Measurements from ENCODE around the gene RAB40C. TPM values are rescaled to one million over a fixed set of nuclear protein-coding genes. Genes with fewer than 3 reads are reported as not detected.

Gene RAB40C
- total RNA-seq, 1 donor from 2014 or later: 17.6 TPM

DNA sequence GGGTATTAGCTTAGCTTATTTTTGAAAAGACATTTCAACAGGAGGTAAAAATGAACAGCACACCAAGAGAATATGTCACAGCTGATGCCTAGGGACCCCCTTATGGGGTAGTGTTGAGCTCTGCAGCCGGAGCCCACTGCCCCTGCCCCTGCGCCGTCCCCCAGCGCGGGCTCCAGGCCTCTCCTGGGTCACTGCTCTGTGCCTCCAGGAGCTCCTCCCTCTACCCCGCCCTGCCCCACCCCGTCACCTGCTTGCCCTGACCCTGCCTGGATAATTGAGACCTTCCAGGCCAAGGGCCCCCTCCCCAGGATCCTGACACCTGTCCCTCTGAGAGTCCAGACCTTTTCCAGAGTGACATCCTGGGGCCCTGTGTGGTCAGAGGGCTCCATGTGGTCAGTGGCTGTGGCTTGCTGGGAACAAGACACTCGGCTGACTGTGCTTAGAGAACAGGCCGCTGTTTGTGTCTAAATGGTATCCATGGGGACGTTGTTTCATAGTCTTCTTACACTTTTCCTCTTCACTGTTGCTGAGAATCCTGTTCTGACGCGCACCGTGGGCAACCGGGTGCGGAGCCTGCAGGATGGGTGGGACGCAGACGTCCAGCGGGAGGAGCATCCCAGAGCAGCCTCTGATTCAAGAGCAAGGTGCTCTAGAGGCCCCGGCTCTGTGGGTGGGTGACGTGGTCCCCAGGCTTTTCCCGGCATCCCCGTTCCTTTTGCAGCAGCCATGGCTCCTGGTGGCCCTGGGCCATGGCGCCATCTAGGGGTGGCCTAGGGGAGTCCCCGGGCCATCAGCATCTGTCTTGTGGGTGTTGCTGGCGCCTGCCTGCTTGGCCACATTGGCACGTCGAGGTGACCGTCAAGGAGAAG, 20.9 kb downstream of the RAB40C start:
- intact Hi-C loops (cut with micrococcal nuclease): loop anchor here (2.0 kb wide), 1 partner anchor 32 kb away; no protein-coding TSS in a partner anchor

DNA sequence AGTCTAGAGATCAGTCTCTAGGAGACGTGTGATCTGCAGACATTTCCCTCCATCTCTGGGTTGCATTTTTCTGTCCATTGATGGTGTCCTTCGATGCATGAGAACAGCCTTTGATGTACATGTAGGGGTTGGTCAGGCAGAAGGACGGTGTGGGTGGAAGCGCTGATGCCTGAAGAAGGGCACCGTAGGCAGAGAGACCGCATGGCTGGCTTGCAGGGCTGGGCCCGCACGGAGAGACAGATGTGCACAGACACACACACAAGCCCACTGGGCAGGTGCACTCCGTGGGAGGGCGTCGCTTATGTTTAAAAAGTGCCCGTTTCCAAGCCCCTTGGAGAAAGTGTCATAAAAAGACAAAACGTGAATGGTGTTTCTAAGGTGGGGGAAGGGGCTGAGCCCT, 25.3 kb downstream of the RAB40C start:
- intact Hi-C loops (cut with micrococcal nuclease): no loop called here

DNA sequence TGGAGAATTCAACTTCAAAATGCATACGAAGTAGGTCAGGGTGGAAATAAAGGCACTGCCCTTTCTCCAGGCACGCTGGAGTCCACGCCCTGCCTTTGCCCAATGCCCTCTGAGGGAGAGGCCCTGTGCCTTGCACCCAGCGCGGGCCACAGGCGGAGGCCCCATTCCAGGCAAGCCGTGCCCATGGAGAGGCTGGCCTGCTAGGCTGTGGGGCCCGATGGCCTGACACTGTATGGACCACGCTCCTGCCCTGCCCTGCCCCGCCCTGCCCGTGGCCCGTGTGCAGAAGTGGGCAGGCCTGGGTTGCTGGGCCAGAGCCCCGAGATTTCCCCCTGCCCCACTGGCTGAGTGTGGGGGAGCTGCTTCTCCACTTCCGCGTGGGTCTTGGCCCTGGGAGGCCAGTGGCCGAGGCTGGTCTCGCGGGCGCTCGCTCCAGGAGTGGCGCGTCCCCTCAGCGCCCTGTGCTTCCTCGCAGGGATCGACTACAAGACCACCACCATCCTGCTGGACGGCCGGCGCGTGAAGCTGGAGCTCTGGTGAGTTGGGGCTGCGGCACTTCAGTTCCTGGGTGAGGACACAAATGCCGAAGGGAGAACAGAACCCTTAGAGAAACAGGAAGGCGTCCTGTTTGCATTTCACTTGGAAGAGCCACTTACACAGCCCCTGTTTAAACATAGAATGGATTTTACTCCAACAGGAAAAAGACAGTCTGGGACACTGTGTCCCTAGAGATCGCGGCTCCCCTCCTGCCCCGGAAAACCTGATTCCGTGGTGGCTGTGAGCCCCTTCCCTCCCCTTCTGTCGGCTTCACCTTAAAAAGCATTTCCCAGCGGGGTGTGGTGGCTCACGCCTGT, 27.1 kb downstream of the RAB40C start:
- intact Hi-C loops (cut with micrococcal nuclease): no loop called here

DNA sequence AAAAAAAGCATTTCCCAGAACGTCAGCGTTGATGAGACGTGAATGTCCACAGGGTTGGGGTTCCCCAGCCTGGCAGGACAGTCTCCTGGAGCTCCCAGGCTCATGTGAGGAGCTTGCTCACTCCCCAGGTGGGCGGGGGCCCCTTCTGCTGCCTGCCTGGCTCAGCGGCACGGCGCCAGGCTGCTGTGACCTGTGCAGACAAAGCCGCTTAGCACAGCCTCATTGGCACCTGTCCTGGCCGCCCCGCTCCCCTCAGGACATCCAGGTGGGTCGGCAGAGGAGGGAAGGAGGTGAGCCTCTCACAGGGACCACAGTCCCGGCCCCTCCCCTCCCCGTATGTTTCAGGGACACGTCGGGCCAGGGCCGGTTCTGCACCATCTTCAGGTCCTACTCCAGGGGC, 28.0 kb downstream of the RAB40C start:
- intact Hi-C loops (cut with micrococcal nuclease): no loop called here

DNA sequence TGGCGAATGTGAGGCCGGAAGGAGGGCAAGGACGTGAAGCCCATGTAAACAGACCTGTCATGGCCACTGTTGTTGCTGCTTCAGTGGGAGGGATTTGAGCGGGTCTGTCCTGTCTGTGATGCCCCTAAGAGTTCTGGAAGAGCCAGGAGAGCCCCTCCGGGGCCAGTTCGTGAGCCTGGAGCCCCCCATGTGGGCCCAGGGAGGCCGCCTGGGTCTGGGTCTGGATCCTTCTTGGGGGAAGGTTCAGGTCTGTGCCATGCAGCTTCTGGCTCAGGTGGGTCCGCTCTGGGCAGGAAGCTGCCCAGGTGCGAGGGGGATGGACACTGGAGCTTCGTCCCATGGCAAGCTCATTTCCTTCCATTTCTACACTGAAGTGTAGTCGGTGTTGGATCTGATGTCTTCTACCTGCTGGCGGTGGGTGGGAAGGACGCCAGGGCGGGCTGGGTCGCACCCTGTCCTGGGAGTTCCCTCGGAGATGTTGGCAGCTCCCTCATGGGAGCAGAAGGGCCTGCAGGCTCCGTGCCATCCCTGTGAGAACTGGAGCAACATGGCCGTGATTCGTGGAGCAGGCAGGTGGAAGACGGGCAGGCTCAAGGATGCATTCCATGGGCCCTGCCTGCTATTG, 29.7 kb downstream of the RAB40C start:
- intact Hi-C loops (cut with micrococcal nuclease): no loop called here

DNA sequence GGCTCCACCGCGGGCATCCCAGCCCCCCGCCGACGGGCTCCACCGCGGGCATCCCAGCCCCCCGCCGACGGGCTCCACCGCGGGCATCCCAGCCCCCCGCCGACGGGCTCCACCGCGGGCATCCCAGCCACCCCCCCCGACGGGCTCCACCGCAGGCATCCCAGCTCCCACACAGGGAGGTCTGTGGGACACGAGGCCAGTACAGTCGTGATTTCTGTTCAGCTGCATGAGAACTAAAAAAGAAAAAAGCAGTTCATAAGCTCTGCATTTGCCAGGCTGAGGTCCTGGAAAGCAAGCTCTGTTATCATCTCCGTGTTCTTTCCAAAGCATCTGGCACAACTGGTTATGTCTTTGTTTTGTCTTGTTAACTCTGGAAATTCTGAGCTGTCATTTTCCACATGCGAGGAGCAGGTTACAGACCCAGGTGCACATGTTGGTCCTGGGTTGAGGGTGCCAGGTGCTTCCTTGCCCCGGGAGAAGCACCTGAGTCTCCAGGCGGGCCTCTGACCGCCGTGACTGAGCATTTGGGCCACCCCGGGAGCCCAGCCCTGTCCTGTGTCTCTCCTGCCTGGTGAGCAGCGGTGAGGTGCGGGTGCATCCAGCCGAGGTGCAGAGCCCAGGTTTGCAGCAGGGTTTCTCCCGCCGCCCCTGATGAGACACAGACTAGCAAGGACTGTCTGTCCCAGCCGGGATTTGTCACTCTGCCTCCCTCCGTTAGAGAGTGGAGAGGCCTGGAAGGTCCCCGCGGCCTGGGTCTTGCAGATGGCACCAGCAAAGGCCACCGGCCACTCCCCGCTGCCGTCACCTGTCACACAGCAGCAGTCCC, 31.0 kb downstream of the RAB40C start:
- intact Hi-C loops (cut with micrococcal nuclease): no loop called here

DNA sequence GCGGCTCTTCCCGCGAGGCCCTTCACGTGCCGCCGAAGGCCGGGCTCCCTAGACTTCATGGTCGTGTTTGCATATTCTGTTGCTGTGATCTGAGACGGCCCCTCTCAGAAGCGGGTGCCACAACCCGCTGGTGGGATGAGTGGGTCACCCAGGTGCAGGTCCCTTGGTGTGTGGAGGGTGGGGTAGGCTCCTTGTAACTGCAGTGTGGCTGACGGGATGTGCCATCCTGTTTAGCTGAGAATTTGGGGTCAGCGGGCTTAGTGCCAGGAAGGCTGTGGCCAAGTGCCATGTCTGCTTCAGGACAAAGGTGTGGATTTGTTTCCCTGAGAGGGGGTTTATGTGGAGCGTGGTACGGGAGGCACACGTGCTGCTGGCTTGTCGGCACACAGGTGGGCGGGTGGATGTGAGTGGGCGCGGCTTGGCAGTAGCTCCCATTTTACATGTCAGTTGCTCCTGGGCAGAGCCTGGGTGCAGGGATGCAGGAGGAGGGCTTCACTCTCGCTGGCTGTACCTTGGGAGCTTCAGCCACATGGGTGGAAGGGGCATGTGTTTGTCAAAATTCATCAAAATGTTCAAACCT, 31.8 kb downstream of the RAB40C start:
- intact Hi-C loops (cut with micrococcal nuclease): no loop called here

DNA sequence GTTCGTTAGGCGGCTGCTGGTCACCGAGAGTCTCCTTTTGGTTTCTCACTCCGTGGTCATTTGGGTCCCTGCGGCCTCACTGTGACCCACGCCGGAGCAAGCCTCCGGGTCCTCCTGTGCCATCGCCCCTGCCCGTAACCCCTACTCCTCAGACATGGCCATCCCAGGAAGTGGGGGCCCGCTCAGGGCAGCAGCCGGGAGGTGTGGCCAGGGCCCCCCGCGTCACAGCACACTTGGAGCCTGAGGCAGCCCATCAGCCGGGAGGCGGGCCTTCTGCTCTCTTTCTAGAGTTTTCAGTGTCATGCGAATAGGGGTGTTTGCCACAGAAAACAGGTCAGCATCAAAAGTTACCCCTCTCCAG, 33.0 kb downstream of the RAB40C start:
- intact Hi-C loops (cut with micrococcal nuclease): no loop called here

DNA sequence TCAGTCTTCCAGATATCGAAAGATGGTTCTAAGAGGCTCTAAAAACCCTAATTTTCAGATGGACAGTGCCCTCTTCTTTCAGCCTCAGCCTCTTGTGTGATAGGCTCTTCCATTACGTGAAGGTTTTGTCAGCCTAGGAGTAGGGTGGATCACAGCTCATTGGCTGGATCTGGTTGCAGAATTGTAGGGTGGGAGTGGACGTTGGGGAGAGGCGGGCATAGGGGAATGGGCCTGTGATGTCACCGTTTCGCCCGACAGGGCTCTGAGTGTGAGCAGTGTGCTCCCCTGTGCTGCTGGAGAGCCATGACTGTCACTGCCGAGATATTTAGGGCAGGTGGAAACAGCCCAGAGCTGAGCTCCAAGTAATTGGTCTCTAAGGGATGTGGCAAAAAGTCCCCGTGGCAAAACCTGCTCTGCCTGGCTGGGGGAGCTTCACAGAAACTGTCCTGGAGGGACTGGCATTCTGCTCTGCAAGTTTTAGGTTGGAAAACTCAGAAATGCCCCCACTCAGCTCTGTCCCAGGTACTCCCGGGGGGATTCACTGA, 34.7 kb downstream of the RAB40C start:
- intact Hi-C loops (cut with micrococcal nuclease): no loop called here

DNA sequence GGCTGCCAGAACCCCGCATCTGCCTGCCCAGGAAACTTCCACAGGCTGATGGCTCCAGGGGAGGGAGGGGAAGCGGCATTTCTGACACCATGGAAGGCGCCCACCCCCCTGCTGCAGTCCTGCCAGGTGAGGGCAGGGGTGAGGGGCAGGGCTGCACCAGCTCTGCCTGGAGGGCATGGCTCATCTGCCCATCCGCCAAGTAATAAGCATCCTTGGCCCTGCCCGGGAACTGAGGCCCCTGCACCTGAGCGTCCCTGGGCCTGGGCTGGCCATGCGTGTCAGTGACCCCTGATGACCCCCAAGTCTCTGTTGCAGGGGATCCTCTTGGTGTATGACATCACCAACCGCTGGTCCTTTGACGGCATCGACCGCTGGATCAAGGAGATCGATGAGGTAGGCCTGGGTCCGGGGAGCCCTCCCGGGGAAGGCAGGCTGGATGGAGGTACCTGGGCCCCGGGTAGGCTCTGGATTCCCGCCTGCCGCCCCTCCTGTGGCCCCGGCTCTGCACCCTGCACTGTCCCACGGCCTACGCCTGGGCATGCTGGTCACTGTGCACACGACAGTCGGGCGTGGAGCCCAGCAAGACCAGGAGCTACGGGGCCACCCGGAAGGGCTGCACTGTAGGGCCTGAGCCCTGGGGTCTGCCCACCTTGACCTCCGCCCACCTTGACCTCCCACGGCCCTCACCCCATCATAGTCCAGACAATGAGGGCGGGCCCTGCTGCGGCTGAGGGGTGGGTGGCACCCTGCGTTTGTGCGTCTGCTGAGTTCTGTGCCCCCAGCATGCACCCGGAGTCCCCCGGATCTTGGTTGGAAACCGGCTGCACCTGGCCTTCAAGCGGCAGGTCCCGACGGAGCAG, 35.5 kb downstream of the RAB40C start:
- intact Hi-C loops (cut with micrococcal nuclease): no loop called here

DNA sequence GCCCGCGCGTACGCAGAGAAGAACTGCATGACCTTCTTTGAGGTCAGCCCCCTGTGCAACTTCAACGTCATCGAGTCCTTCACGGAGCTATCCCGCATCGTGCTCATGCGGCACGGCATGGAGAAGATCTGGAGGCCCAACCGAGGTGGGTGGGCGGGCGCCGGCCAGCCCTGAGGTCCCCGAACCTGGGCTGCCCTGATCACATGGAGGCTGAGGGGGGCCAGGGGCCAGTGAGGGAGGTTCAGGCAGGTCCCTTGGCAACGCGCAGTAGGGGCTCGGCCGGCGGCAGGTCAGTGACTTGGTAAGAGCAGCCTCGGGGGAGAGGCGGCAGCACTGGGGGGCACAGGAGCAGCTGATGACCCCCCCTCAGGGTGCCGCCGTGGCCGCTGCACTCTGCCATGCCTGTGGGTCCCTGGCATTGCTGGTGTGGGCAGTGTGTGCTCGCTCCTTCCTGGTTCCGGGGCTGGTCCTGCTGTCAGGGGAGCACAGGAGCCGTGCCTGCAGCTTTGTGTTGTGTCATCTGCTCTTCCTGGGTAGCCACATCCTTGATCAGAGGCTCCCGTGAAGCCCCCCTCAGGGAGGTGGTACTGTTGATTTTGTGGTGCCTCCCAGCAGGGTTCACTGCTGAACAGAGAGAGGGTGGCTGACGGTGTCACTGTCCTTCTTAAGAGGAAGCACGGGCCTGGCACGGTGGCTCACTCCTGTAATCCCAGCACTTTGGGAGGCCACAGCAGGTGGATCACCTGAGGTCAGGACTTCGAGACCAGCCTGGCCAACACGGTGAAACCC, 36.3 kb downstream of the RAB40C start:
- intact Hi-C loops (cut with micrococcal nuclease): no loop called here

DNA sequence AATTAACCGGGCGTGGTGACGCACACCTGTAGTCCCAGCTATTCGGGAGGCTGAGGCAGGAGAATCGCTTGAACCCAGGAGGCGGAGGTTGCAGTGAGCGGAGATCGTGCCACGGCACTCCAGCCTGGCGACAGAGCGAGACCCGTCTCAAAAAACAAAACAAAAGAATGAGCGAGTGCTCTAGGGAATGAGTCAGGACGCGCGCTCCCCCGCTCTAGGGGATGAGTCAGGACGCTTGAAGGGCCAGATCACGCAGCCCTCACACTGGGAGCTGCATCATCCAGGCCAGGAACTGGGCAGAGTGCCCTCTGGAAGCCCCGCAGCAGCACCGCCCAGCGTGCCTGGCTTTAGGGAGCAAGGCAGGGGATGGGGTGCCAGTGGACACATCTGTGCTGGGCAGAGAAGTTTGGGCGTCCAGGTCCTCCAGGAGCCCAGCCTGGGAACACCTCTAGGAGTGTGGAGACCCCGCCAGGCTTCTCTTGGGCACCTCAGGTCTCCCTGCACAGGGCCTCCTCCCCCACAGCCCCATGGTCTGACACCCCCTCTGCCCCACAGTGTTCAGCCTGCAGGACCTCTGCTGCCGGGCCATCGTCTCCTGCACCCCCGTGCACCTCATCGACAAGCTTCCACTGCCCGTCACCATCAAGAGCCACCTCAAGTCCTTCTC, 37.1 kb downstream of the RAB40C start:
- intact Hi-C loops (cut with micrococcal nuclease): no loop called here

DNA sequence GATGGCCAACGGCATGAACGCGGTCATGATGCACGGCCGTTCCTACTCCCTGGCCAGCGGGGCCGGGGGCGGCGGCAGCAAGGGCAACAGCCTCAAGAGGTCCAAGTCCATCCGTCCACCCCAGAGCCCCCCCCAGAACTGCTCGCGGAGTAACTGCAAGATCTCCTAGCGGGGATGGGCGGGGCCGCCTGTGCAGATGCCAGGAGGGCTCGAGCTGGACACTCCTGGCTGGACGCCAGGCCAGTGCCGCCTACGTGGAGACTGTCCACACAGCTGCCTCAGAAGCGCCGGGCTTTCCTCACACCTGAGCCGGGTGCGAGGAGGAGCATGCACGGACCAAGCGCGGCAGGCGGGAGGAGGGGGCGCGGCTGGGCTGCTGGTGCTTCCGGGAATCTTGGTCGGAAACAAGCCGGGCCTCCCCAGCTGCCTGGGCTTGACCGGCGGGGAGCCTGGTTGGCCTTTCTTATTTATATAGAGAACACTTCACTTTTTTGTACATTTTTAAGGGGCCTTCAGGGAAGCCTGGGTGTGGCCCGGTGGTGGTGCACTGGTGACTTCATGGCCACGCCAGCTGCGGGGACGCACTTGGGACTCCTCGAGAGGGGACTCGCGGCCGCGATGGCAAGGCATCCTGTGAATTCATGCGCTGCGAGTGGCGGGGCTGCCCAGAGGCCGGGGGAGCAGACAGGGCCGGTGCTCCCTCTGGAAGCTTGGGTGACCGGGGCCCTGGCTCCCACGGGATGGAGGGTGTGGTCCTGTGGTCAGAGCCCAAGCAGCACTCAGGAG, 37.8 kb downstream of the RAB40C start:
- intact Hi-C loops (cut with micrococcal nuclease): no loop called here

DNA sequence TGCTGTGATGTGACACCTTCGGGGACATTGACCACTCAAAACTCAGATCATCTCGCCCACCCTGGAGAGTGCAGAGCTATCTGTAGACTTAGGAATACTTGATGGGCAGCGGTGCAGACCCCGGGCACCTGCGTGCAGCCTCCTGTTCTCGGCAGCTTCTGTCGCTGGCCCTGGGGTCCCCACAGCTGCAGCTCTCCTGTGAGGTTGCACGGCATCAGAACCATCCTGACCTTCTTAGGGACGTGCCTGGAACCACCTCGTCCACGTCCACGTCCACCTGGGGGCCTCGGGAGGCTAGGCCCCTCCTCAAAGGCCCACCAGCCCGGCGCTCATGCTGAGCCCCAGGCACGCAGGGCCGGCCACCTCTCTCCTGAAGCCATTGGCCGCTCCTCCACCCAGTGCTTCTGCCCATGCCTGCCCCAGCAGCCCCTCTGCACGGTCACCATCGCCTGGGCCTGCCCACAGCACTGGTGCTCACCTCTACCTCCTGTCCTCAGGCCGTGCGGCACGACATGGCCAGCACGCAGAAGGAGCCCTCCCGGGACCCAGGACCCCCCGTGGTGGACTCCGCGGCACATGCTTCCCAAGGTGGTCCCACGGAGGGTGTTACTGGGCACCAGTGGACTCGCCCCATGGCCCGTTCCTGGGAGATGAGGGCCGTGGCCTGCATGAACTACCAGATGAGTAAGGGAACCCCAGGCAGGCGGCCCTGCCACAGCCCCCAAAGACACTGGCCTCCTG, 38.6 kb downstream of the RAB40C start:
- intact Hi-C loops (cut with micrococcal nuclease): no loop called here

DNA sequence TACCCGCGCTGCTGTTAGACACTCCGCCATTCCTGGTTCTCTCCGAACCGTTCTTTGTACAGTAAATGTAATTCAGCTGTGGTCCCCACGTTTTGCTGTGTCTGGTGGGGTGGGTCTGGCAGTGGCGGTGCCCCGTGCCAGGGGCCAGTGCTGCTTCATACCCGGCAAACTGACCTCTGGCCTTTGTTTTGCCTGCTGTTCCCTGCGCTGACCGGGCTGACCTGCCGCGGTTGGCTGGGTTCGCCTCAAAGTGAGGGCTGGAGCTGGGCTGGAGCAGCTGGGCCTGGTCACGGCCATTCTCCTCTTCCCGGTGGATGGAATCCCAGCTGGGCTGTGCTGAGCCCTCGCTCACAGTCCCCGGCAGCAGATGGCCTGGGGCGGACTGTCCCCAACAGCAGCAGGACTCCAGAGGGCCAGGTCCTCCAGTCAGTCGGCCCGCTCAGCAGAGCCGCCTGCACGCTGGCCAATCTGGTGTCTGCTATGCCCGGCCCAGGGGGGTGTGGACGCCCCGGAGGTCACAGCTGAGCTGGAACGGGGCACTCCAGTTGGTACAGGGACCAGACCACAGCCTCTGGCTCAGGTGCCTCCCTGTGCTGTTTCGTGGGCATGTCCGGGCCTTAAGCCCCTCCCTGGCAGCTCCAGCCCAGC, 39.4 kb downstream of the RAB40C start:
- intact Hi-C loops (cut with micrococcal nuclease): no loop called here

DNA sequence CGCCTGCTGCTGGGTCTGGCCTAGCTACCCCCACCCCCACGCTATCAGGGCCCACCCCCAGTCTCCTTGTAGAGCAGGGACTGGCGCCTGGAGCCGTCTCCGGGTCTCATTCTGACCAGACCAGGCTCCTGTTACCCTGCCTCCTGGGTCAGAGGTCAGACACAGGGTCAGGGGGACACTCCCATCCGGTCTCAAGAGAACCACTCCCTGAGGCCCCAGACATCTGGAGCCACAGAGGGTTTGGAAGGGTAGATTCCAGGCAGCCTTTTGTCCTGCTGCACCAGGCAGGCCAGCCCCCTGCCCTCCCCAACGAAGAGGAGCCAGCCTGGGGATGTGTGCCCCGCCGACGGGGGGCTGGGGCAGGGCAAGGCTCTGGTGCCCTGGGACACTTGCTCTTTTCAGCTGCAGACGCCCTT, 40.0 kb downstream of the RAB40C start:
- intact Hi-C loops (cut with micrococcal nuclease): no loop called here
